A549 treated with ZK216348 at 1 μM for 4 hours (cell line): Measurements from ENCODE around the gene RTCB. TPM values are rescaled to one million over a fixed set of nuclear protein-coding genes. Genes with fewer than 3 reads are reported as not detected.

Source experiments
- total RNA-seq: library from RNA; stranded (reverse); fragments of 200-300 nt; extraction: Qiagen RNA extraction; gene quantifications from 5 replicates; pipeline ENCODE4 v1.2.3, GENCODE V29; 2022; ENCODE audit warnings: low read depth

The RTCB gene
- 72.9 to 81.6 TPM (median 76.7 TPM) in 5 replicates for total RNA-seq

GRCh38 chr22:32411829-32412592 lies at the start of gene RTCB:
Gene RTCB, minus strand, starts transcription at chr22:32412247. Its CDS starts 91 bp downstream, at chr22:32412156.

GRCh38 chr22:32357567-32357966 lies 54.5 kb downstream of the RTCB start, which contains the start of gene RFPL3:
Gene RFPL3, plus strand, starts transcription at chr22:32357867. Its CDS starts 205 bp downstream, at chr22:32358072.

Other genes starting within 250 kb of the RTCB start
- 0.18 TPM in 1 of 5 replicates, not detected in the others for gene RFPL2, start 207.2 kb downstream of the RTCB start, total RNA-seq
- gene SLC5A4, start 156.9 kb downstream of the RTCB start, total RNA-seq: not detected in 5 replicates
- gene RFPL3, start 54.4 kb downstream of the RTCB start, total RNA-seq: not detected in 5 replicates
- not detected in 5 replicates for gene BPIFC, start 52.2 kb upstream of the RTCB start, total RNA-seq
- 72.9 to 77.5 TPM (median 73.3 TPM) in 5 replicates for gene FBXO7, start 62.6 kb upstream of the RTCB start, total RNA-seq